GM18909 (cell line): ENCODE results near the gene SYTL2.
"Not testable (repeated sequence)": the region's sequence is repeated elsewhere in the genome, so short reads cannot be mapped to it uniquely, and the experiment has no call there.

Experiments
- ATAC-seq: cut with Tn5 transposase; IDR thresholded peaks from one replicate; pipeline ENCODE4 v1.9.1; 2021; ENCODE audit warnings: mild to moderate bottlenecking; ENCODE audit not compliant: unreplicated experiment, poor library complexity

The SYTL2 gene

DNA sequence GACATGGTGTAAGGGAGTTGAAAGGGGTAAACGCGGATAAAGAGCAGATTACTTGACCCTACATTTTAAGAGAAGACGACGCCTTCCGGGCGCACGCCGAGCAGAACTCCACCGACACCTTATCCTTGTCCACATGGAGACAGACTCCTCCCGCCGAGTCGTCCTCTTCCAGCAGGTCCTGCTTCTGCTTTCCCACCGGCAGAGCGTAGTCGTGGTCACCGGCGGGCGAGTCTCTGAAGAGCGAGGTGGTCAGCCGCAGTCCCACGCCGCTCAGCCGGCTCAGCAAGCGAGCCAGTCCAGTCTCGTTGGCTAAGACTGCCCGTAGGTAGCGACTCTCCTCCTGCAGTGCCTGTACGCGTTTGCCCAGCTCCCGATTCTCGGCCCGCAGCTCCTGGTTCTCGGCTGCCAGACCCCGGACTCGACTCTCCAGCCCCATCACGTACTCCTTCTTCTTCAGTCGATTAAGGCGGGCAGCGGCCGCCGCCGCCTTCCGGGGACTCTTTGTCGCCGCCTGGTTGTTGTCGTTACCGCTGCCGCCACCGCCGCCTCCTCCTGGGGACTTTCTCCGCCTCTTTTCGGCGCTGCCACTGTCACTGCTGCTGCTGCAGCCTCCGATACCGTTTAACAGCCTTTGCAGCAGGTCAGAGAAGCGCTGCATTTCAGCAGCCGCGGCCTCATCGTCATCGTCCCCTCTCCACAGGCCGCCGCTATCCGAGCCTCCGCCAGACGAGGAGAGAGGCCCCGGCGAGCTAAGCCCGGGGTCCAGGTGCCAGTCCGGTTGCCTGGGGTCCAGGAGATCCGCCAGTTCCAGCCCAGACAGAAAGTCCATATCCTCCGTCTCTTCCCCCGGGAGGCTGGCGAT is 147.0 kb downstream of the SYTL2 start:
- peak; percentile 69 for ATAC-seq

DNA sequence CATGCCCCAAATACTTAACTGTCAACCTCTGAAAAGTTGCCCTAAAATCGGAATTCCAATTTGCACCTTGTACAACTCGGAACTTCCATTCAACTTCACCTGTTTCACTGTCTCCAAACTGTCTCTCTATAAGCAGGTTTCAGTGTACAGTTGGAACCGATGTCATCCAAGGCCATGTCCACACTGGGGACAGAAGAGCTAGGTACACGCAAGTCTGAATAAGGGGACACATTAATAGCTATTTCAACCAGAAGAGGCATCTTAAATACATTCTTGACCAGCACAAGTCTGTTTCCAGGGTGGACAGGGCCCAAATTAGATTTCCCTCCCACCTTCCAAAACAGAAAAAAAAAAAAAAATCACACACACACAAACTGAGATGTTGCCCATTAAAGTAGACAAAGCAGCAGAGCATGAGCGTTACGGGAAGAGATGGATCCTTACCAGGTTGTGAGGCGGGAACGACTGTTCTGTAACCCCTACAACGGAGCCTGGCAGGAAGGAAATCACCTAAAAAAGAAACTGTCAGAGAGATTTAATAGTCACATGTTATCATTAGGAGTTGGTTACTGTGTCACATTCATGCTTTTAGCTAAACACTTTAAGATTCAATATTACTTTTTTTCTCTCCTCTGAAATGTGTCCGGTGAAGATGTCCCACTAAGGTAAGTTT is 147.7 kb downstream of the SYTL2 start:
- no peak for ATAC-seq

DNA sequence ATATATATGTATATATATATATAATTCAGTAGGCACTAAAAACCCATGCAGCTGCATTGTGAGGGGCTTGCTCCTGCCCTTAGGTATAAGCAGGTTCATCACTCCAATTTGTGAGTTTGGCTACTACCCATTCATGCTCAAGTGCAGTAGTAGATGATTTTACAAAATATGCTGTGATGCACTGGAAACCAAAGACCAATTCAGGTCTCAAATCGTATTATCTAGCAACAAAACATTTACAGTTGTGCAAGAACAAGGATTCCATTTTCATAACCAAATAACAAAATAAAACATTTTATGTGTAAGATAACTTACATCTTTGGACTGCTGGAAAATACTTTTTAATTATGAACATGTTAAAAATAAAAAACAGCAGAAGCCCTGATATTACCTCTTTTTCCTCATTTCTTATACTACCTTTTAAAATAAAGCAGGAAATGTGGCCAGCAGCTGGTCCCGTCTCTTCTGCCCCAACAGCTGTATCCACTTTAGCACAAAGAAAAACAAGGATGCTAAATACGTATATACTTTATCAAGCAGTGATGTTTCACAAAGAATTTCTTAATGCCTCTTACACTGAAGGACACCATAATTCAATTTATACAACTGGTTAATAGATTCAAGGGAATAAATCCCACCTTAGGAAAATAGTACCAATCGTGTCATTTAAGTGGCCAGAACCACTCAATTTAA is 148.8 kb downstream of the SYTL2 start:
- no peak for ATAC-seq

DNA sequence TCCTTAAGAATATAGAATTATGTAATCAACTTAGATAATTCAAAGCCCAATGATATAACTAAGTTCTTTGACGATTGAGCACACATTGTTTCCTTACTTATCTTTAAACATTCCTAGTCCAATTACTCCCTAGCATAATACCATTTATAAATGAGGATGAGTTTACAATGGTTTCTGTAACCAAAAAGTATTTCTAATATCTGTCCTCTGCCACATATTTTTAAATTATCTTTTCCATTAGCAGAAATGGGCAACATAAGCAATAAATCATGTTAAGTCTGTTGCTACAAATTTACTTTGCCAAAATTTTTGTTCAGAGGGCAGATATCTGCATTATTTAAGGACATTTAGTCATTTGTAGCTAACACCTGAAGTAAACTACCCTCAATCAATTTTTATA is 152.8 kb downstream of the SYTL2 start:
- ATAC-seq, result no peak

DNA sequence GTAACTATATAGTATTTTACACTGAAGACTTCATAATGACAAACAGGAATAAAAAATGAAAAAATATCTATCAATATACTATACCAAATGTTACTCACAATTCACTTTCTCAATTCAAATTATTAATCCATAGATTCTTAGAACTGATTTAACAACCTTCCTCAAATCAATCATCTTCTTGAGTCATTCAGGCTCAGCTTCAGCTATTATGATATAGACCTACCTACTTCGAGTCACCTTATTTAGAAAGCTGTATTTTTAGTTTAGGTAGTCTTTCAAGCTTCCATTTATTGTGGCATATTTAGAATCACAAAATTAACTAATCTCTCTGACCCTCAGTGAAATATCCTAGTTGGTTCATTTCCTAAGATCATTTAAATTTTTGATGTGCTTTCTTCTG is 154.2 kb downstream of the SYTL2 start:
- ATAC-seq, result no peak

DNA sequence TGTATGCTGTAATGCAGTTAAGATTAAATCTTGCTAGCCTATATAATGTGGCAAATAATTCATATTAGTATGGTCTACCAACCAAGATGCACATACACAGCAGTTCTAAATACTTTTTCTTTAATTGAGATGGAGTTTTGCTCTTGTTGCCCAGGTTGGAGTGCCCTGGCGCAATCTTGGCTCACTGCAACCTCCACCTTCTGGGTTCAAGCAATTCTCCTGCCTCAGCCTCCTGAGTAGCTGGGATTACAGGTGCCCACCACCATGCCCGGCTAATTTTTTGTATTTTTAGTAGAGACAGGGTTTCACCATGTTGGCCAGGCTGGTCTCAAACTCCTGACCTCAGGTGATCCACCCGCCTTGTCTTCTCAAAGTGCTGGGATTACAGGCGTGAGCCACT is 156.6 kb downstream of the SYTL2 start:
- ATAC-seq, result not testable (repeated sequence)

DNA sequence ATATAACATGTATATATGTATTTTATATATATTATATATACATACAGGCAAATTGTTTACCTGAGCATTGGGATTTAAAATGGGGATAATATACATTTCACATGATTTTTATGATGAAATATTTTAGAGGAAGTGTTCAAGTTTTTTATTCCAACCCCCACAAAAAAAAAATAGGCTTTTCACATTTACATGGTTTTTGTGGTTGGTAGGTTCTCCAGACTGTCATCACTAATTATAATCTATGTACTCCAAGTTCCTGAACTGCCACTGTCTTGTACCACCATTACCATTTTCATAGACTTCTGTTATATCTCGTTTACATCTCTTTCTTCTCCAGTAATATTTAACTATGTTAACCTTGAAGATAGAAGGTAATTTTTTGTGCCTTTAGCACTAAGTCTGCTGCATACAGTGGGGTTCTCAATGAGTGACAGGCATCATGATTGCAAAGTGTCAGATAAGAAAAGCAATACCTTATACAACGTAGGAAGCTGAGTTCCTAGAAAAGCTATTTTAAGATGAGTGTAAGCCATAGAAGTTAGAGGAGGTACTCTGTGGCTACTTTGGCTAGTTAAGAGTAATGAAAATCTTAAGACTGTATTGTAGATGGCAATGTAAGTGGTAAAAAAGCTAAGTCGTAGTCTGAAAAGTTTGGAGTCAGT is 158.0 kb downstream of the SYTL2 start:
- ATAC-seq, result no peak

DNA sequence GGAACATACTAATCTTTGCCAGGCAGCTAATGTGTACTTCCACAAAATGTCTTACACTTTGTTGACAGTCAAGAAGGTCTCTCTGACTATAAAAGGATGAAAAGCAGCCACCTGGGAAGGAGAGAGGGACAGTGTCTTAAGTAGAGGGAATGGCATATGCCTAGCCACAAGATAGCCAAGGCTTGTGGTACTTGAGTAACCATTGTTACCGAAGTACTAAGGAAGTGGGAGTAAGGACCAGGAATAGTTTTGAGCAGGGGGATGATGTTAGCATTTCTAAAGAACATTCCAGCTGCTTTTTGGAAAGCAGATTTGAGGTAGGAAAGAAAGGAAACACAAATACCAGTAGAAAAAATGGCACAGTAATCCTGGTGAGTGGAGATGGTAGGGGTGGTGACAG is 159.8 kb downstream of the SYTL2 start:
- no peak for ATAC-seq

DNA sequence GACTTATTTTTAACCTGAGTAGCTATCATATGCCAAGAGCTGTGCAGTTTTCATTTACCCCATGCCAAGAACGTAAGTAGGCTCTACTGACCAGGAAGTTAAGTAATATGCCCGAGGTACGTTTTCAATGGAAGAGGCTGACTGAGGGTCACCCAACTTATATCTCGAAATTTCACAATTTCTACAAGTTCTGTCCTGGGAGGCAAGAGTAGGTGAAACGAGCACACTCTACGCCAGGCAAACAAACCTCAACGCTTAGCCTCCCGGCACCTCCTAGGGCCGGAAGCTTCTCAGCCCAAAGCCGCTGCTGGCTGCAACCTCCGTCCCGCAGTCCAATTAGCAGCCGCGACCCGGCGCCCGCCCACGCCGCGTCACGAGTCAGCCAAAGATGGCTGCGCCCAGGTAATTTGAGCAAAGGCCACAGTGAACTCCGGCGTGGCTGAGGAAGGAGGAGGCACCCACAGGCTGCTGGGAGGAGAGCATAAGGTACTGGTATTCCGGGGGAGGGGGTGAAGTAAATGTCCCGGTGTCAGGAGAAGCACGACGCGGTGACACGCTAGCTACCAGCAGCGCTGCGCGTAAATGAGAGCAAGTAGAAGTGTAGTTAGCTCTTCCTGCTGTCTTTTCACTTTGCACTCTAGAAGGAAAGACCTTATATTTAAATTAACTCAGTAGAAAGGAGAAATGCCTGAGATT is 163.2 kb downstream of the SYTL2 start, which contains the start of gene TMEM126A:
Gene TMEM126A, plus strand, starts transcription at position 364 of the 696 bp plus-strand sequence. CDS start 2,289 bp downstream, outside the sequence.
- ATAC-seq, result peak; percentile 99

DNA sequence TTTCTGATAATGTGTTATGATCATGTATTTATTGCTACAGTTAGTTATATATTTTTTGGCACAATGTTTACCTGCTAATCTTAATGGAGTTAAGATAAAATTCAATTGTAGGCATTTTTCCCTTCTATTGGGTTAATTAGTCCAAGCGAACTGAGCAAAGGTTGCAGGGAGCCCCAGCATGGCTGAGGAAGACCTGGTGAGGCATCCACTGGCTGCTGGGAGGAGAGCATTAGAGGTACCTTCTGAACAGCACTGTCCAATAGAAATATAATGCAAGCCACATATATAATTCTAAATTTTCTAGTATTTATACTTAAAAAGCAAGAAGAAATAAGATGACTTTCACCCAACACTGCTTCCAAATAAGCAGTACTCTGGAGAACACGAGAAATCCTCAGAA is 163.9 kb downstream of the SYTL2 start:
- ATAC-seq, result peak; percentile 8
